NCI-H1417 treated with DMSO at 0.1 percent for 48 hours (cell line): ENCODE measurements around the gene SERPINC1.
"Not testable (repeated sequence)": the region's sequence is repeated elsewhere in the genome, so short reads cannot be mapped to it uniquely, and the experiment has no call there.

ENCODE experiments used
- DNase-seq: peaks from one replicate; lab custom pipeline; 2025; lab: John Stamatoyannopoulos, UW

Gene SERPINC1

DNA sequence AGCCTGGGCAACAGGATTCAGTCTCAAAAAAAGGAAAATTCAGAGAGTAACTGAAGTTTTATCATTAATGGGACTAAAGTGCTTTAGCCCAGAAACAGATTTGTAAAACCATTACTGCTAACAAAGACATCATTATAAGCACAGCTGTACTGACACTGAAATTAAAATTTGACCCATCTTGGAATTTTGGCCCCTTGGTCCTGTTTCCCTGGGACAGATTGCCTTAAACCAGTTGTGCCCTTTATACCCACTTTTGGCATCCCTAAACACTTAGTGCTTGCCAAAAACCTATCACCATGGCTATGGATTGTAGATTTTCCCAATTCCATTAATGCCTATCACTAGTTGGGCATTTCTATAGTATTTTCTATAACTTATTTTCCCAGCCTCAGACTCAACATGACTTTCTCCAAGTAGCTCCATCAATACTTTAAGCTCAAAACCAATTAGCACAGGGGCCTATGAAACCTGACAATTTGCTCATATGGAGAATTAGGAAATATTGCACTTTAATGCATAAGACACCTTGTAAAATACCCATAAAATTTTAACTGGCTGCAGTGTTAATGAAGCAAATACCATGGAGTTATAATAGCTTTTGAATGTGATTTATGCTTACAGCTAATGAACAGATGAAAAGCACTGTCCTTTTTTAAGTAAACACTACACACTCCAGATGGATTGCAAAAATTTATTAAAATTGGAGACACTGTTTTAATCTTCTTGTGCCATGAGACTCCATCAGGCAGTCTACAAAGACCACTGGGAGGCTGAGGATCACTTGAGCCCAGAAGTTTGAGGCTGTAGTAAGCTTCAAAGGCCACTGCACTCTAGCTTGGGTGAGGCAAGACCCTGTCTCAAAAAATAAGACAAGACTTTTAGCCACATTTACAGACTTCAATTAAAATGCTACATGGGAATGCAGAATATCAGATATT, 53.6 kb downstream of the SERPINC1 start:
- no peak for DNase-seq

DNA sequence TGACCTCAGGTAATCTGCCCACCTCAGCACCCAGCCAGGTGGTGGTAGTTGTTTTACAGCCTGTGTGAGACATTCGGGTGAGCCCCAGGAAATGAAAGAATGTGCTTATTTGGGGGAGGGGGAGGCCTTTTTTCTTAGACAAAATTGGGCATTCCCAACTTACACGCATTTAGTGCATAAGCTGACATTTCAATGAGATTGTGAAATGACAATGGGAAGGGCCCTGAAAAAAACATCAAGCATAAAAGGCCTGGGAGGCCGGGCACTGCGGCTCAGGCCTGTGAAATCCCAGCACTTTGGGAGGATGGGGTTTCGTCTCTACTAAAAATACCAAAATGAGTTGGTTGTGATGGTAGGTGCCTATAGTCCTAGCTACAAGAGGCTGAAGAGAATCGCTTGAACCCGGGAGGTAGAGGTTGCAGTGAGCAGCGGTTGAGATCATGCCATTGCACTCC, 54.3 kb downstream of the SERPINC1 start:
- no peak for DNase-seq

DNA sequence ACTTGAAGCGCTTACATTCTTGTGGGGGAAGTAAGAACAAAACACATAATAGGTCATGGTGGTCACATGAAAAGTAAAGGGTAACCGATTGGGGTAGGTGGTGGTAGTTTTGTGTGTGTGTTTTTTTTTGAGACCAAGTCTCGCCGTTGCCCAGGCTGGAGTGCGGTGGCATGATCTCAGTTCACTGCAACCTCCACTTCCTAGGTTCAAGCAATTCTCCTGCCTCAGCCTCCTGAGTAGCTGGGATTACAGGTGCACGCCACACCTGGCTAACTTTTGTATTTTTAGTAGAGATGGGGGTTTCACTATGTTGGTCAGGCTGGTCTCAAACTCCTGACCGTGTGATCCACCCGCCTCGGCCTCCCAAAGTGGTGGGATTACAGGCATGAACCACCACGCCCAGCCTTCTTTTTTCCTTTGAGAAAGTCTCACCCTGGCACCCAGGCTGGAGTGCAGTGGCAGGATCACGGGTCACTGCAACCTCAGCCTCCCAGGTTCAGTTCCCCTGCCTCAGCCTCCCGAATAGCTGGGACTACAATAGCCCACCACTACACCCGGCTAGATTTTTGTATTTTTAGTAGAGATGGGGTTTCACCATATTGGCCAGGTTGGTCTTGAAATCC, 54.9 kb downstream of the SERPINC1 start:
- DNase-seq = not testable (repeated sequence)

DNA sequence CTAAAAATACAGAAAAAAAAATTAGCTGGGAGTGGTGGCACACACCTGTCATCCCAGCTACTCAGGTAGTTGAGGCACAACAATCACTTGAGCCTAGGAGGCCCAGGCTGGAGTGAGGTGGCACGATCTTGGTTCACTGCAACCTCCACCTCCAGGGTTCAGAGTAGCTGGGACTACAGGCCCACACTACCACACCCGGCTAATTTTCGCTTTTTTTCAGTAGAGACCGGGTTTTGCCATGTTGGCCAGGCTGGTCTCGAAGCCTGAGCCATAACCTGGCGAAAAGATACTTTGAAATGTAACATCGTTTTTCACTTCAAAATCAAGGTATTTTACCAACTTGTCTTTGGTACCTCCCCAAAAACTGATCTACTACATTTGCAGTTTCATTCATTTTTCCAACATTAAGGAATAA, 55.4 kb downstream of the SERPINC1 start:
- no peak for DNase-seq

DNA sequence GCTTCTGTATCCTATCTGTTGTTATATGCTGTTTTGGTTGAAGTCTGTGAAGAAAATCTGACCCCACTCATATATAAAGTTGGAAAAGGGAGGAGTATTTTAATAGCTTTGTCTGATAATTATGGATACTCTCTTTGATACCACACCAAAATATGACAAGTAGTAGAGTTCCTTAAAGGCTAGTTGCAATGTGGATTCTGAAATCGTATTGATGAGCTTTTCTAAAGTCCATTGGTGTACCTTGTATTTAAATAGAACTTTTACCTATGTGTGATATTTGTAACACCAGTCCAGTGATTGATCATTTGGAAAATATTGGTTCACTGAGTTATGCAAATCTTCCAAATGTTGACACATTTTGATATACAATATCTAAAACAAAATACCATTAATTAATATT, 57.1 kb downstream of the SERPINC1 start:
- no peak for DNase-seq

DNA sequence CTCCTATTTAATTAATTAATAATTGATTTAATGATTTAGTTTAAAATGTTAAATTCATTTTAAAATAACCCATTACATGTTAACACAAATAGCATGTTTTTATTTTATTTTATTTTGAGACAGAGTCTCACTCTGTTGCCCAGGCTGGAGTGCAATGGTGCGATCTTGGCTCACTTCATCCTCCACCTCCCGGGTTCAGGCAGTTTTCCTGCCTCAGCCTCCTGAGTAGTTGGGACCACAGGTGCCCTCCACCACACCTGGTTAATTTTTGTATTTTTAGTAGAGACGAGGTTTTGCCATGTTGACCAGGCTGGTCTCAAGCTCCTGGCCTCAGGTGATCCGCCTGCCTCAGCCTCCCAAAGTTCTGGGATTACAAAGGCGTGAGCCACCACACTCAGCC, 57.6 kb downstream of the SERPINC1 start:
- not testable (repeated sequence) for DNase-seq

DNA sequence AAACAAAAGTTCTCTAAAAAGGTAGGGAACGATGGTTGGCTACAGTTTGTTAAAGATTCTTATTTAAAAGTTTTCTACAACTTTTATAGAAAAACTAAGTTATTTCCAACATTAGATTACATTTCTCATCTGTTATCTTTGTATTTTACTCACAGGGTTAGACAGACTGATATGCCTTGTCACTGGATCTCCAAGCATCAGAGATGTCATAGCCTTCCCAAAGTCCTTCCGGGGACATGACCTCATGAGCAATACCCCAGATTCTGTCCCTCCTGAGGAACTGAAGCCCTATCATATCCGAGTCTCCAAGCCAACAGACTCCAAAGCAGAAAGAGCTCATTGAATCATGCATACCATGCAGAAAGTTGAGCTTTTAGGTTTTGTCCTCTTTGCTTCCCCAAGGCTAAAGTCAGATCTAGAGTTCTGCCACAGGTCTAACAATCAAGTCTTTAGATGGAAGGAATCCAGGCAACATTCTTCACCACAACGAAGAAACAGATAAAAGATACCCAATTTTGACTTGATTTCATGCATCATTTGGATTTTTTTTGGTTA, 59.7 kb downstream of the SERPINC1 start:
- no peak for DNase-seq

DNA sequence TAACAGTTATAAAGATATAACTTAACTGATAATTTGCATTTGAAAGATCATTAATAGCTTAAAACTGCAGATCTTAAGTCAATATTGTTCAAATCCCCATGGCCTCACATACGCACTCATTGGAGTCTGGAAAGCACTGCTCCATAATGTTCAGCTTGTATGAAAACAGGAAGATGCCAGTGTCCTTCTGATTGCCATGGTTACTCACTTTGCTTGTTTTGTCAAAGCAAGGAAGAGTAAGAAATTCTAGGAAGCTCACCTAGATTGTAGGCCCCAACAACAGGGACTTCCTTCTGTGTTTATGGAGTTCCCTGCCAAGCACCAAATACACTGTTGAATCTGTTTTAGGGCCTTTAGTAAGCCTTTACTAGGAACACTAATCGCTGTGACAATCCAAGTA, 60.2 kb downstream of the SERPINC1 start:
- no peak for DNase-seq

DNA sequence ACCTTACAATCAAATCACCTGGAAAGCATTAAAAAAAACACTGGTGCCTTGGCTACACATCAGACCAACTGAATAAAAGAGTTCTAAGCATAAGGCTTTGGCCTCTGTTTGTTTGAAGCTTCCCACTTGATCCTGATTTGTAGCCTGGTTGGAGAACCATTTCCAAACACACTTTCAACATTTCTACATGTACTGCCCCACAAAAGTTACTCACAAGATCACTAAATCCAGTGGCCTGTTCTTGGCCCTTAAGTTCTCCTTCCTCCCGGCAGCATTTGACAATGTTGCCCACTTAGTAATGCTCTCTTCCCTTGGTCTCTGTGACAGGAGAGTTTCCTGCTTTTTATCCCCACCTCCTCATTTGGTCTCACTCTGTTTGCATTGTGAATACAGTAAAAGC, 61.1 kb downstream of the SERPINC1 start:
- no peak for DNase-seq
